Measurements from ENCODE around the gene ADAM12.

ADAM12 gene

GRCh38 chr10:126166797-126167196 is 221.5 kb downstream of the ADAM12 start:
- H3K9me3 ChIP-seq (ENCODE audit: control insufficient read depth, insufficient read depth, low read length) = no peaks in the 10 kb centered on the region
- no peak for TF ChIP-seq EZH2phosphoT487 (IDR thresholded peaks at IDR 0.05; ENCODE audit: borderline replicate concordance, low read length)
- TF ChIP-seq, protein P1, sequence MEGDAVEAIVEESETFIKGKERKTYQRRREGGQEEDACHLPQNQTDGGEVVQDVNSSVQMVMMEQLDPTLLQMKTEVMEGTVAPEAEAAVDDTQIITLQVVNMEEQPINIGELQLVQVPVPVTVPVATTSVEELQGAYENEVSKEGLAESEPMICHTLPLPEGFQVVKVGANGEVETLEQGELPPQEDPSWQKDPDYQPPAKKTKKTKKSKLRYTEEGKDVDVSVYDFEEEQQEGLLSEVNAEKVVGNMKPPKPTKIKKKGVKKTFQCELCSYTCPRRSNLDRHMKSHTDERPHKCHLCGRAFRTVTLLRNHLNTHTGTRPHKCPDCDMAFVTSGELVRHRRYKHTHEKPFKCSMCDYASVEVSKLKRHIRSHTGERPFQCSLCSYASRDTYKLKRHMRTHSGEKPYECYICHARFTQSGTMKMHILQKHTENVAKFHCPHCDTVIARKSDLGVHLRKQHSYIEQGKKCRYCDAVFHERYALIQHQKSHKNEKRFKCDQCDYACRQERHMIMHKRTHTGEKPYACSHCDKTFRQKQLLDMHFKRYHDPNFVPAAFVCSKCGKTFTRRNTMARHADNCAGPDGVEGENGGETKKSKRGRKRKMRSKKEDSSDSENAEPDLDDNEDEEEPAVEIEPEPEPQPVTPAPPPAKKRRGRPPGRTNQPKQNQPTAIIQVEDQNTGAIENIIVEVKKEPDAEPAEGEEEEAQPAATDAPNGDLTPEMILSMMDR (IDR thresholded peaks at IDR 0.05; ENCODE audit: low read depth, low read length, poor library complexity, severe bottlenecking) = no peak
- H3F3A ChIP-seq (ENCODE audit: control insufficient read depth, insufficient read depth) = no peaks in the 10 kb centered on the region
- no peaks in the 10 kb centered on the region for H3K4me1 ChIP-seq (ENCODE audit: control insufficient read depth, low read length)
- H3K36me3 ChIP-seq (ENCODE audit: control insufficient read depth, low read length) = no peaks in the 10 kb centered on the region
- no peaks in the 10 kb centered on the region for H3K27me3 ChIP-seq (ENCODE audit: control insufficient read depth, low read length)
- no peaks in the 10 kb centered on the region for H3K9me2 ChIP-seq (replicated peaks; ENCODE audit: control insufficient read depth, low read length)
- H3K79me2 ChIP-seq (ENCODE audit: control insufficient read depth, low read length) = no peaks in the 10 kb centered on the region
- H4K20me1 ChIP-seq (ENCODE audit: control insufficient read depth, insufficient read depth, low read depth, low read length) = no peaks in the 10 kb centered on the region
- H3K27ac ChIP-seq (ENCODE audit: low read depth, low read length) = no peak overlapping the region
- no peak overlapping the region for H3K4me3 ChIP-seq (ENCODE audit: low read length)
- no peak overlapping the region for H3K4me2 ChIP-seq (ENCODE audit: low read length)

- Histone ChIP-seq H3K9me2 (replicated peaks; ENCODE audit: control insufficient read depth, low read length) (no peaks in the 10 kb centered on the region), H3K4me3 (ENCODE audit: low read length) (no peak overlapping the region), H3K36me3 (ENCODE audit: control insufficient read depth, low read length) (no peaks in the 10 kb centered on the region), H4K20me1 (ENCODE audit: control insufficient read depth, insufficient read depth, low read depth, low read length) (no peaks in the 10 kb centered on the region), H3K79me2 (ENCODE audit: control insufficient read depth, low read length) (no peaks in the 10 kb centered on the region), H3F3A (ENCODE audit: control insufficient read depth, insufficient read depth) (no peaks in the 10 kb centered on the region), H3K4me2 (ENCODE audit: low read length) (no peak overlapping the region), H3K4me1 (ENCODE audit: control insufficient read depth, low read length) (no peaks in the 10 kb centered on the region), H3K27ac (ENCODE audit: low read depth, low read length) (no peak overlapping the region), H3K27me3 (ENCODE audit: control insufficient read depth, low read length) (no peaks in the 10 kb centered on the region), H3K9me3 (ENCODE audit: control insufficient read depth, insufficient read depth, low read length) (no peaks in the 10 kb centered on the region)
- no peak for TF ChIP-seq EZH2phosphoT487 (IDR thresholded peaks at IDR 0.05; ENCODE audit: borderline replicate concordance, low read length)
- TF ChIP-seq, protein P1 (IDR thresholded peaks at IDR 0.05; ENCODE audit: low read depth, low read length, poor library complexity, severe bottlenecking) = no peak
These were observed 222.4 kb downstream of the ADAM12 start for GRCh38 chr10:126165874-126166273.

GRCh38 chr10:126163506-126163905 is 224.8 kb downstream of the ADAM12 start:
- no peak overlapping the region for H3K4me2 ChIP-seq (ENCODE audit: low read length)
- H3K9me2 ChIP-seq (replicated peaks; ENCODE audit: control insufficient read depth, low read length) = no peaks in the 10 kb centered on the region
- no peaks in the 10 kb centered on the region for H3K4me1 ChIP-seq (ENCODE audit: control insufficient read depth, low read length)
- no peaks in the 10 kb centered on the region for H4K20me1 ChIP-seq (ENCODE audit: control insufficient read depth, insufficient read depth, low read depth, low read length)
- no peaks in the 10 kb centered on the region for H3F3A ChIP-seq (ENCODE audit: control insufficient read depth, insufficient read depth)
- H3K79me2 ChIP-seq (ENCODE audit: control insufficient read depth, low read length) = no peaks in the 10 kb centered on the region
- TF ChIP-seq, protein P1 (IDR thresholded peaks at IDR 0.05; ENCODE audit: low read depth, low read length, poor library complexity, severe bottlenecking) = no peak
- TF ChIP-seq EZH2phosphoT487 (IDR thresholded peaks at IDR 0.05; ENCODE audit: borderline replicate concordance, low read length) = no peak
- H3K27ac ChIP-seq (ENCODE audit: low read depth, low read length) = no peak overlapping the region
- H3K27me3 ChIP-seq (ENCODE audit: control insufficient read depth, low read length) = no peaks in the 10 kb centered on the region
- no peaks in the 10 kb centered on the region for H3K9me3 ChIP-seq (ENCODE audit: control insufficient read depth, insufficient read depth, low read length)
- no peak overlapping the region for H3K4me3 ChIP-seq (ENCODE audit: low read length)
- H3K36me3 ChIP-seq (ENCODE audit: control insufficient read depth, low read length) = no peaks in the 10 kb centered on the region

GRCh38 chr10:126161691-126162090 is 226.6 kb downstream of the ADAM12 start:
- no peak overlapping the region for H3K4me3 ChIP-seq (ENCODE audit: low read length)
- no peaks in the 10 kb centered on the region for H3K79me2 ChIP-seq (ENCODE audit: control insufficient read depth, low read length)
- no peak overlapping the region for H3K27ac ChIP-seq (ENCODE audit: low read depth, low read length)
- no peaks in the 10 kb centered on the region for H3F3A ChIP-seq (ENCODE audit: control insufficient read depth, insufficient read depth)
- H3K4me2 ChIP-seq (ENCODE audit: low read length) = no peak overlapping the region
- H4K20me1 ChIP-seq (ENCODE audit: control insufficient read depth, insufficient read depth, low read depth, low read length) = no peaks in the 10 kb centered on the region
- no peaks in the 10 kb centered on the region for H3K27me3 ChIP-seq (ENCODE audit: control insufficient read depth, low read length)
- no peaks in the 10 kb centered on the region for H3K9me3 ChIP-seq (ENCODE audit: control insufficient read depth, insufficient read depth, low read length)
- no peaks in the 10 kb centered on the region for H3K4me1 ChIP-seq (ENCODE audit: control insufficient read depth, low read length)
- H3K9me2 ChIP-seq (replicated peaks; ENCODE audit: control insufficient read depth, low read length) = no peaks in the 10 kb centered on the region
- H3K36me3 ChIP-seq (ENCODE audit: control insufficient read depth, low read length) = no peaks in the 10 kb centered on the region
- TF ChIP-seq EZH2phosphoT487 (IDR thresholded peaks at IDR 0.05; ENCODE audit: borderline replicate concordance, low read length) = no peak
- TF ChIP-seq, protein P1 (IDR thresholded peaks at IDR 0.05; ENCODE audit: low read depth, low read length, poor library complexity, severe bottlenecking) = no peak

Measured in DOHH2 (cell line).